ENCODE results near the gene AGAP6.

- TF ChIP-seq POLR2A (IDR thresholded peaks at IDR 0.05; ENCODE audit: low read depth, low read length), result no peak
- no peak for TF ChIP-seq POLR2AphosphoS5 (IDR thresholded peaks at IDR 0.05; ENCODE audit: low read depth, low read length)
- TF ChIP-seq TAF1 (IDR thresholded peaks at IDR 0.05; ENCODE audit: low read depth, low read length), result no peak
Observed at GRCh38 chr10:50021646-50022045, 33.4 kb downstream of the AGAP6 start.

Measured in GM12891 (cell line).